ENCODE results near the gene SFTPD.

SFTPD gene

DNA sequence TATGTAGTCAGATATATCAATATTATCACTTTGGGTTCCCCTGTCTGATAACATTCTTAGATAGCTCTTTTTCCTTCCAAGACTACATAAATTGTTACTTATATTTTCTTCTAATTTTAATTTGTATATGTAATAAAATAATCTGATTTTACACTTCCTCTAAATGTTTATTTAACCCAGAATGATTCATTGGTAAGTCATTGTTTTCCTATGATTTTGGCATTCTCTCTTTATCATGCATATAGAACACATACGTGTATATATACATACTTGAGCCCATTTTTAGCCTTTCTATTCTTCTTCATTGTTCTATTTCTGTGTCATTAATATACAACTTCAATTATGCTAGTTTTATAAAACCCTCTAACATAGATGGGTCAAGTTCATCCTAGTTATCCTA is 16.6 kb downstream of the SFTPD start:
- TF ChIP-seq, protein P1, sequence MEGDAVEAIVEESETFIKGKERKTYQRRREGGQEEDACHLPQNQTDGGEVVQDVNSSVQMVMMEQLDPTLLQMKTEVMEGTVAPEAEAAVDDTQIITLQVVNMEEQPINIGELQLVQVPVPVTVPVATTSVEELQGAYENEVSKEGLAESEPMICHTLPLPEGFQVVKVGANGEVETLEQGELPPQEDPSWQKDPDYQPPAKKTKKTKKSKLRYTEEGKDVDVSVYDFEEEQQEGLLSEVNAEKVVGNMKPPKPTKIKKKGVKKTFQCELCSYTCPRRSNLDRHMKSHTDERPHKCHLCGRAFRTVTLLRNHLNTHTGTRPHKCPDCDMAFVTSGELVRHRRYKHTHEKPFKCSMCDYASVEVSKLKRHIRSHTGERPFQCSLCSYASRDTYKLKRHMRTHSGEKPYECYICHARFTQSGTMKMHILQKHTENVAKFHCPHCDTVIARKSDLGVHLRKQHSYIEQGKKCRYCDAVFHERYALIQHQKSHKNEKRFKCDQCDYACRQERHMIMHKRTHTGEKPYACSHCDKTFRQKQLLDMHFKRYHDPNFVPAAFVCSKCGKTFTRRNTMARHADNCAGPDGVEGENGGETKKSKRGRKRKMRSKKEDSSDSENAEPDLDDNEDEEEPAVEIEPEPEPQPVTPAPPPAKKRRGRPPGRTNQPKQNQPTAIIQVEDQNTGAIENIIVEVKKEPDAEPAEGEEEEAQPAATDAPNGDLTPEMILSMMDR (IDR thresholded peaks at IDR 0.05; ENCODE audit: low read depth, low read length), result no peak
- Histone ChIP-seq H3K27me3 (ENCODE audit: insufficient read depth, low read depth, severe bottlenecking) (no peaks in the 10 kb centered on the region), H3K9me3 (ENCODE audit: severe bottlenecking) (no peaks in the 10 kb centered on the region), H3K36me3 (no peaks in the 10 kb centered on the region), H3K4me3 (ENCODE audit: low read depth, low read length) (no peak overlapping the region), H3K27ac (no peak overlapping the region)
- no peak for DNase-seq

DNA sequence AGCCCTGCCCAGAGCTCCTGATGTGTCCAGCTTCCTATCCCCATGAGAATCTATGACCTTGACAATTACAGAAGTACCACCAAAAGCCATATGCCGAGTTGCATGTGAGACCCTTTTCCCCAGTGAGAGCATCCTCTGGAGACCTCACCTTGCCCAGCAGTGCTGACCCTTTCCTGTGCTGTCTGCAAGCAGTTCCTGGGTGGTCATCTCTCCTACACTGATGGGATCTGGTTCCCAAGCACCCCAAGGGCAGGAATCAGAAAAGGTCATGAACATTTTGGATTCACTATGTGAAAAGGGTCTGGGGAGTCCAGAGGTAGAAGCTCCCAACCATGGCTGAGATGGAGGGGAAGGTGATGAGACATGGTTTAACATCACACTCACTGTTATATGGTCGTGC is 18.2 kb downstream of the SFTPD start:
- Histone ChIP-seq H3K27ac (no peak overlapping the region), H3K36me3 (no peaks in the 10 kb centered on the region), H3K27me3 (ENCODE audit: insufficient read depth, low read depth, severe bottlenecking) (no peaks in the 10 kb centered on the region), H3K9me3 (ENCODE audit: severe bottlenecking) (no peaks in the 10 kb centered on the region), H3K4me3 (ENCODE audit: low read depth, low read length) (no peak overlapping the region)
- TF ChIP-seq, protein P1 (IDR thresholded peaks at IDR 0.05; ENCODE audit: low read depth, low read length), result no peak
- no peak for DNase-seq

DNA sequence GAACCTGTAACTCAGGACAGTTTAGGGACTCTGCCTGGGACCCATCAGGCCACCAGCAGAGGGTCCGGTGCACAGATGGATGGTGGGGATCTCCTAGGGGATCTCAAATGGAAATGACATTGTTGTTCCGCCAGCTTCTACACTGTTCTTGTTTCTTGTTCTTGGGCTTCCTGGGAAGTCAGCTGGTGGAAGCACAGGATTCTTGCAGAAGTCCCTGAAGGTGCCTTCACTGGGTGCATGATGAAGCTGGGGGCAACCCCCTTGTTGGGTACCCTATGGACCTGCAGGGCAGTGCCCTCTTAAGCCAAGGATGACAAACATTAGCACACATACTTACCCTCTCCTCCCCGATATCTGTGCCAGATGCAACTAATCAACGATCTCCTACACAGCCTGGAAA is 18.6 kb downstream of the SFTPD start:
- TF ChIP-seq, protein P1 (IDR thresholded peaks at IDR 0.05; ENCODE audit: low read depth, low read length), result no peak
- DNase-seq, result no peak
- Histone ChIP-seq H3K27me3 (ENCODE audit: insufficient read depth, low read depth, severe bottlenecking) (no peaks in the 10 kb centered on the region), H3K36me3 (no peaks in the 10 kb centered on the region), H3K27ac (no peak overlapping the region), H3K4me3 (ENCODE audit: low read depth, low read length) (no peak overlapping the region), H3K9me3 (ENCODE audit: severe bottlenecking) (no peaks in the 10 kb centered on the region)

GRCh38 chr10:79929409-79929904 is 19.4 kb downstream of the SFTPD start:
- Histone ChIP-seq H3K36me3 (no peaks in the 10 kb centered on the region), H3K9me3 (ENCODE audit: severe bottlenecking) (no peaks in the 10 kb centered on the region), H3K27ac (no peak overlapping the region), H3K4me3 (ENCODE audit: low read depth, low read length) (no peak overlapping the region), H3K27me3 (ENCODE audit: insufficient read depth, low read depth, severe bottlenecking) (no peaks in the 10 kb centered on the region)
- TF ChIP-seq, protein P1 (IDR thresholded peaks at IDR 0.05; ENCODE audit: low read depth, low read length), result peak; percentile 95
- peak; percentile 81 for DNase-seq

DNA sequence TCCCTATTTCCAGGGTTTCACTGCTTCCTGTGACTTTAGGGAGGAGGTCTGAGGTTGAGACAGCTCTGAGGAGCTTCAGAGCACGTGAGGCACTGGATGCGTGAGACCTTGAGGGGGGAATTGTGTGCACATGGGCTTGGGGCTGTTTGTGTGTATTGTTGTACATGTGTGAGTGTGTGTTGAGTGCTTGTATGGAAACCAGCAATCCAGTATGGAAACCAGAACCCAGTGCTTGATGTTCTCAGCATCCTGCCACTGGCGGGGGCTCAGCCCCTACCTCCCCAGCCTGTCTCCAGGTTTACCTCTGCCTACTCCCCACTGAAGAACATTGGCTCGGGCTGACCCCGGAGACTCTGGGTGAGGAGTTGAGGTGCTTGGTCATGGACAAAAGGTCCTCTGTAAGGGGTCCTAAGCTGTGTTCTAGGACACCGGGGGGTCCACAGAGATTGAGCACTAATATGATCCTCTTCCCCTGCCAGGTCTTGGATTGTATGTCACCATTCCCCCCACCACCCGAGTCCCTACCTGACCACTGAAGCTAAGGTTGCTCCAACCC is 20.8 kb downstream of the SFTPD start:
- no peaks in the 10 kb centered on the region for H3K9me3 ChIP-seq (ENCODE audit: severe bottlenecking)
- no peak overlapping the region for H3K4me3 ChIP-seq (ENCODE audit: low read depth, low read length)
- no peaks in the 10 kb centered on the region for H3K27me3 ChIP-seq (ENCODE audit: insufficient read depth, low read depth, severe bottlenecking)
- no peaks in the 10 kb centered on the region for H3K36me3 ChIP-seq
- TF ChIP-seq, protein P1 (IDR thresholded peaks at IDR 0.05; ENCODE audit: low read depth, low read length), result no peak
- DNase-seq, result no peak
- H3K27ac ChIP-seq, result no peak overlapping the region
